ENCODE measurements around the gene PIGZ. TPM values are rescaled to one million over a fixed set of nuclear protein-coding genes. Genes with fewer than 3 reads are reported as not detected.

Gene PIGZ
- total and polyA plus RNA-seq, 8 donors: 1.2 to 125 (median 5.4) TPM

DNA sequence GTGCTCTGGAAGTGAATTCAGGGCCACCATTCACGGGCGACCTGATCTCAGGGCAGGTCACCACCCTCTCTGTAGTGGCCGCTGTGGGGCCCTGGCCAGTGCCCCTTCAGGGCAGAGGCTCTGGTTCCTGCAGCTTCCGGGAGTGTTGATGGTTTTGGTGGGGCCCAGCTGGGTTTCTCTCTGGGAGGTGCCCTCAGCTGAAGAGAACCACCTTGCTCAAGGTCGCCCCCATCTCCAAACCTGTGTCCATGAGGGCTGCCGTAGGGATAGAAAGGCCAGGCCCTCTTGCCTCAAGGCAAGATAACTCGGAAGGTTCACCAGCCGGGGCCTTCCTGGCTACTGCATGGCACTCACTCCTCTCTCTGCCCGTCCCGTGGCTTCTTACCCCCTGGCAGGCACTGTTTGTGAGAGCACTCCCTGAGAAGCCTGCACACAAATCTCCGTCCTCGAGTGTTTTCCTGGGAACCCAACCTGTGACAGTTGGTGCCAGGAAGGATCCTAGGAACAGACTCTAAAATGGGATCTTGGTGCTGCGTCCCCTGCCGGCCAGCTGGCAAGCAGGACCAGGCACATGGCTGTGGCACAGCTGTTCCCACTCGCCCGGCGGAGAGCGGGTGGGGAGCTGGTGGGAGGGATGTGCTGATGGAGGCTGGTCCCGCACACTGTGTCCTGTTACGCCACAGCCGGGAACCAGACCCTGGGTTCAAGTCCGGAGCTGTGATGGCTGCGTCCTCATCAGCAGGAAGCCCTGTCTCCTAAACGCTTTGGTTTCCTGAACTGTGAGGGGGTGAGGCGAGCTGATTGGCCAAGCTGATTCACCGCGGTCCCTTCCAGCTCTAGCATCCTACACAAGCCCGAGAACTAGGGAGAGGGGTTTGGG is 23.2 kb upstream of the PIGZ start:
- Histone ChIP-seq H3K27me3 (peaks cover 0 to 17% (median 0%) of the 10 kb centered on the region in 3 donors), H3K27ac (no peak overlapping the region), H3K9me3 (no peaks in the 10 kb centered on the region), H3K4me1 (no peaks in the 10 kb centered on the region), H3K4me3 (no peak overlapping the region), H3K36me3 (no peaks in the 10 kb centered on the region)
- TF ChIP-seq, protein P1, sequence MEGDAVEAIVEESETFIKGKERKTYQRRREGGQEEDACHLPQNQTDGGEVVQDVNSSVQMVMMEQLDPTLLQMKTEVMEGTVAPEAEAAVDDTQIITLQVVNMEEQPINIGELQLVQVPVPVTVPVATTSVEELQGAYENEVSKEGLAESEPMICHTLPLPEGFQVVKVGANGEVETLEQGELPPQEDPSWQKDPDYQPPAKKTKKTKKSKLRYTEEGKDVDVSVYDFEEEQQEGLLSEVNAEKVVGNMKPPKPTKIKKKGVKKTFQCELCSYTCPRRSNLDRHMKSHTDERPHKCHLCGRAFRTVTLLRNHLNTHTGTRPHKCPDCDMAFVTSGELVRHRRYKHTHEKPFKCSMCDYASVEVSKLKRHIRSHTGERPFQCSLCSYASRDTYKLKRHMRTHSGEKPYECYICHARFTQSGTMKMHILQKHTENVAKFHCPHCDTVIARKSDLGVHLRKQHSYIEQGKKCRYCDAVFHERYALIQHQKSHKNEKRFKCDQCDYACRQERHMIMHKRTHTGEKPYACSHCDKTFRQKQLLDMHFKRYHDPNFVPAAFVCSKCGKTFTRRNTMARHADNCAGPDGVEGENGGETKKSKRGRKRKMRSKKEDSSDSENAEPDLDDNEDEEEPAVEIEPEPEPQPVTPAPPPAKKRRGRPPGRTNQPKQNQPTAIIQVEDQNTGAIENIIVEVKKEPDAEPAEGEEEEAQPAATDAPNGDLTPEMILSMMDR (IDR thresholded peaks at IDR 0.05): no peak
- TF ChIP-seq POLR2AphosphoS5 (IDR thresholded peaks at IDR 0.05) (no peak), POLR2A (IDR thresholded peaks at IDR 0.05) (no peak), EP300 (IDR thresholded peaks at IDR 0.05) (no peak)
- WGBS, 5 donors: 81 to 90% (median 86%) methylated on average over 15 to 28 of the region's 28 CpGs
- DNase-seq: no peak
- intact Hi-C loops (cut with DNase I; ENCODE audit: low total_unique reads): no loop called here

DNA sequence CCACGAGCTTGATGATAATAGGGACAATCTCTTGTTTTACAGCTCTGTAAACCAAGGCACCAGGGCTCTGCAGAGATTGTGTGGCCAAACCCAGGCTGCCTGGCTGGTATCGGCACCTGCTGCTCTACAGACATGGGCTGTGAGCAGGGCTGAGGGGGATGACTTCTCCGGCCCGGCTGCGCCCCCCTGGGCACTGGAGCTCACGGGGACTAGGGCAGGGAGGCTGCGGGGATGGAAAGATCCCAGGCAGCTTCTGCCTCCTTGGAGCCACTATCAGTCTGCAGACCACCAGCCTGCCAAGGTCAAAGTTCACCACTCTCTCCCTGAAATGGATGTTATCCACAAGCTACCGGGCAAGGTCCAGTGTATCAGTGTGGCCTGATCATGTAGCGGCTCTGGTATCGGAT is 22.0 kb upstream of the PIGZ start:
- H3K9me3 ChIP-seq: no peaks in the 10 kb centered on the region
- no peak for DNase-seq
- H3K27me3 ChIP-seq: peaks cover 0 to 19% (median 0%) of the 10 kb centered on the region in 3 donors
- no peak overlapping the region for H3K27ac ChIP-seq
- H3K4me3 ChIP-seq: no peak overlapping the region
- TF ChIP-seq POLR2A (IDR thresholded peaks at IDR 0.05) (no peak), EP300 (IDR thresholded peaks at IDR 0.05) (no peak), POLR2AphosphoS5 (IDR thresholded peaks at IDR 0.05) (no peak)
- TF ChIP-seq, protein P1 (IDR thresholded peaks at IDR 0.05): no peak
- no peaks in the 10 kb centered on the region for H3K36me3 ChIP-seq
- intact Hi-C loops (cut with DNase I; ENCODE audit: low total_unique reads): no loop called here
- no peaks in the 10 kb centered on the region for H3K4me1 ChIP-seq
- WGBS, 5 donors: 87 to 94% (median 92%) methylated on average over 7 to 10 of the region's 10 CpGs

DNA sequence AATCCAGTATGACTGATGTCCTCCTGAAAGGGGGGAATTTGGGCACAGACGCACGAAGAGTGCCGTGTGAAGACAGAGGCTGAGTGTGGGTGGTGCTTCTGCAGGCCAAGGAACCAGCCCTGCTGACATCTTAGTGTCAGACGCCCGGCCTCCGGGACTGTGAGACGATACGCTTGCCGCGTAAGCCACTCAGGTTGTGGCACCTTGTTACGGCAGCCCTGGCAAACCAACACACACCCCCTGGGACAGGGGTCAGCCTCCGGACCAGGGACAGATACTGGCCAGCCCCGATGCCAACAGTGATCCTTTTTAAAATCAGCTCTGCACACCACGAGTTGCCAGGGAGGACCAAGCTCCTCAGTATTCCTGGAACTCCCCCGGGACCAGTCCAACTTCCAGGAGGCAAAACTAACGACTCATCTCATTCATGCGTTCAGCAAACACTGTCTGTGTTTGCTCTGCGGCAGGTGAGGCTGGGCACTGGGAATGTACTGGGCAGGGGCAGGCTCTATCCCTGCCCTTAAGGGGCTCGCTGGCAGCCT is 21.2 kb upstream of the PIGZ start:
- no peak overlapping the region for H3K4me3 ChIP-seq
- intact Hi-C loops (cut with DNase I; ENCODE audit: low total_unique reads): no loop called here
- no peaks in the 10 kb centered on the region for H3K36me3 ChIP-seq
- TF ChIP-seq POLR2A (IDR thresholded peaks at IDR 0.05): no peak
- TF ChIP-seq, protein P1 (IDR thresholded peaks at IDR 0.05): no peak
- TF ChIP-seq POLR2AphosphoS5 (IDR thresholded peaks at IDR 0.05): no peak
- TF ChIP-seq EP300 (IDR thresholded peaks at IDR 0.05): no peak
- H3K4me1 ChIP-seq: no peaks in the 10 kb centered on the region
- peaks cover 0 to 19% (median 0%) of the 10 kb centered on the region in 3 donors for H3K27me3 ChIP-seq
- H3K9me3 ChIP-seq: no peaks in the 10 kb centered on the region
- 72 to 78% (median 76%) methylated on average over 16 to 19 of the region's 19 CpGs for WGBS, 5 donors
- DNase-seq: no peak
- no peak overlapping the region for H3K27ac ChIP-seq

DNA sequence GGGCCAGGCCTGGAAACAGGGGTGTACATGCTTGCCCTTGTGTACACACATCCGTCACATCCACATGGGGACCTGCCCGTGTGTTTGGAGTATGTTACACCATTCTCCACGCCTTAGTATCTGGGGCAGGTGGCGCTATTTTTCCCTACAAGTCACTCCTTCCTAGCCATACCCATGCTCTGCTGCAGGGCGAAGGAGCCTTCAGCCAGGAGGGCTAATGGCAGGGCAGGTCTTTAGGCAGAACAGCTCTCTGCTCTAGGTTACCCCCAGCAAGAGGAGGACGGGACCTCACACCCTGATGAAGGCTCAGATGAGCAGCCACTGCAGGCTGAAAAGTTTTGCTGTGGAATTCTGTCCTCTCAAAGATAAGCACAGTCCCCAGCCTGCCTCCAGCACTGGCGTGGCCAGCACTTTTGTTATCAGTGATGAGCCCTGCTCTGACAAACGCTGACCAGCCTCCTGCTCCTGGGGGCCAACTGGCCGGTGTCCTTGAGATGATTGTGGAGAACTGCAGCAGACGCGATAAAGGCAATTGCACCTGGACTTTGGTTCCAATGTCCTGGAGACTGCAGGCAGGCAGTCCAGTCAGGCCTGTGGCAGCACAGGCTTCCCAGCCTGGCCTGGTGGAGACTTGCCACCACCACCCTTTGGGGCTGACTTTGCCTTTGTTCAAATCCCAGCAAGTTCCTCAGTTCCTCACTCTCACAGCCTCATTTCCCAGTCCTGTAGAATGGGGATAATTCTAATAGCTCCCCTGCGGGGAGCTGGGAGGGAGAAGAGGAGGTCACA is 19.8 kb upstream of the PIGZ start:
- H3K27me3 ChIP-seq: peaks cover 0 to 19% (median 0%) of the 10 kb centered on the region in 3 donors
- WGBS, 5 donors: 34 to 50% (median 35%) methylated on average over 7 to 12 of the region's 12 CpGs
- peaks cover 0 to under 1% (median under 1%) of the 10 kb centered on the region in 4 donors for H3K9me3 ChIP-seq
- no peak for TF ChIP-seq EP300 (IDR thresholded peaks at IDR 0.05)
- TF ChIP-seq POLR2AphosphoS5 (IDR thresholded peaks at IDR 0.05): no peak
- TF ChIP-seq, protein P1 (IDR thresholded peaks at IDR 0.05): no peak
- no peak for TF ChIP-seq POLR2A (IDR thresholded peaks at IDR 0.05)
- H3K4me1 ChIP-seq: no peaks in the 10 kb centered on the region
- peak in 1 of 2 donors; percentile 62 for DNase-seq
- no peak overlapping the region for H3K4me3 ChIP-seq
- intact Hi-C loops (cut with DNase I; ENCODE audit: low total_unique reads): no loop called here
- H3K27ac ChIP-seq: no peak overlapping the region
- no peaks in the 10 kb centered on the region for H3K36me3 ChIP-seq
